ENCODE measurements around the gene RNF151.
"Not testable (repeated sequence)": the region's sequence is repeated elsewhere in the genome, so short reads cannot be mapped to it uniquely, and the experiment has no call there.

RNF151 gene

DNA sequence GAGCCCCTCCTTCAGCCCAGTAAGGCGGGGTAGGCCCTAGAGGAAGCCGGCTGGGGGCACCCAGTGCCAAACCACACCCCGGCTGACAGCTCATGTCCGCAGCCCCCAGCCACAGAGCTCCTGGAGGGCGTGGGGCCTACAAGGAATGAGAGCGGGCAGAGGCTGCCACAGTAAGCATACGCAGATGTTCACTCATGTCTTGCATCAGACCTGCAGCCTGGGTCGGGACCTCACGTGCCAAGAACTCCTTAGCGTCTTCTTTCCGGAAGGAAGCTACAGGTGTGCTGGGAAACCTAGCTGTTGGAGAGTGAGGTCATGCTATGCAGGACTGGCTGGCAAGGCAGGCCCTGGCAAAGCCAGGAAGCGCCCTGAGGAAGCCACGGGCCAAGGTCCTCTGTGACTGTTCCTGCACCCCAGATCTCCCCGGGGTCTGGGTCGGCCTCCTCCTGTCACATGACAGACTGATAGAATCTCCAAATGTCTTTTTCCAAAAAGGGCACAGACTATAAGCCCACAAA, 41.4 kb downstream of the RNF151 start:
- TF ChIP-seq, protein P1, sequence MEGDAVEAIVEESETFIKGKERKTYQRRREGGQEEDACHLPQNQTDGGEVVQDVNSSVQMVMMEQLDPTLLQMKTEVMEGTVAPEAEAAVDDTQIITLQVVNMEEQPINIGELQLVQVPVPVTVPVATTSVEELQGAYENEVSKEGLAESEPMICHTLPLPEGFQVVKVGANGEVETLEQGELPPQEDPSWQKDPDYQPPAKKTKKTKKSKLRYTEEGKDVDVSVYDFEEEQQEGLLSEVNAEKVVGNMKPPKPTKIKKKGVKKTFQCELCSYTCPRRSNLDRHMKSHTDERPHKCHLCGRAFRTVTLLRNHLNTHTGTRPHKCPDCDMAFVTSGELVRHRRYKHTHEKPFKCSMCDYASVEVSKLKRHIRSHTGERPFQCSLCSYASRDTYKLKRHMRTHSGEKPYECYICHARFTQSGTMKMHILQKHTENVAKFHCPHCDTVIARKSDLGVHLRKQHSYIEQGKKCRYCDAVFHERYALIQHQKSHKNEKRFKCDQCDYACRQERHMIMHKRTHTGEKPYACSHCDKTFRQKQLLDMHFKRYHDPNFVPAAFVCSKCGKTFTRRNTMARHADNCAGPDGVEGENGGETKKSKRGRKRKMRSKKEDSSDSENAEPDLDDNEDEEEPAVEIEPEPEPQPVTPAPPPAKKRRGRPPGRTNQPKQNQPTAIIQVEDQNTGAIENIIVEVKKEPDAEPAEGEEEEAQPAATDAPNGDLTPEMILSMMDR (IDR thresholded peaks at IDR 0.05): no peak
- TF ChIP-seq ZFX (IDR thresholded peaks at IDR 0.05; ENCODE audit: borderline replicate concordance): no peak
- H3K27ac ChIP-seq: peak overlapping the region; percentile 86

DNA sequence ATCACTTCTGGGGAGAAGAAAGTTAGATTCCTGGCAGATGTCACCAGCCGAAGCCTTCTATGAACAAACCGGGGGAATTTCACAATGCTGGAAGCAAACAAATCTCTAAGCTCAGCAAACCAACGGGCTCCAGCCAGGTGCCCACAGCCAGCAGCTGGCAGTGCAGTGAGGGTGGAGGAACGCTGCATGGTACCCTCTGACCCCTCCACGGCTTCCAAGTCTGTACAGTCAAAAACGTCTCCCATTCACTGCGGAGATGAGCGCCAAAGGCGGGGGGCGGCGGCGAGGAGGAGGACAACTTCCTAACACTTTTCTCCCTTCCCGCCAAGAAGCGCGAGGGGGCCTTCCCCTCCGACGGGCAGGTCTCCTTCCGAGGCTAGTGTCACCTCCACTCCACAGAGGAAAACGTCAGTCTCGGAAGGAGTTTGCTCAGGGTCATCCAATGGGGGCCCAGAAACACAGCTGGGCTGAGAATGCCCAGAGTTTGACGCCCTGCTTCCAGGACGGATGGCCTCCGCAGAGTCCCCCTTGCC, 42.0 kb downstream of the RNF151 start:
- peak overlapping the region; percentile 86 for H3K27ac ChIP-seq
- TF ChIP-seq ZFX (IDR thresholded peaks at IDR 0.05; ENCODE audit: borderline replicate concordance): no peak
- TF ChIP-seq, protein P1 (IDR thresholded peaks at IDR 0.05): no peak

GRCh38 chr16:2009164-2009711, 42.6 kb downstream of the RNF151 start:
- H3K27ac ChIP-seq: peak overlapping the region; percentile 86

DNA sequence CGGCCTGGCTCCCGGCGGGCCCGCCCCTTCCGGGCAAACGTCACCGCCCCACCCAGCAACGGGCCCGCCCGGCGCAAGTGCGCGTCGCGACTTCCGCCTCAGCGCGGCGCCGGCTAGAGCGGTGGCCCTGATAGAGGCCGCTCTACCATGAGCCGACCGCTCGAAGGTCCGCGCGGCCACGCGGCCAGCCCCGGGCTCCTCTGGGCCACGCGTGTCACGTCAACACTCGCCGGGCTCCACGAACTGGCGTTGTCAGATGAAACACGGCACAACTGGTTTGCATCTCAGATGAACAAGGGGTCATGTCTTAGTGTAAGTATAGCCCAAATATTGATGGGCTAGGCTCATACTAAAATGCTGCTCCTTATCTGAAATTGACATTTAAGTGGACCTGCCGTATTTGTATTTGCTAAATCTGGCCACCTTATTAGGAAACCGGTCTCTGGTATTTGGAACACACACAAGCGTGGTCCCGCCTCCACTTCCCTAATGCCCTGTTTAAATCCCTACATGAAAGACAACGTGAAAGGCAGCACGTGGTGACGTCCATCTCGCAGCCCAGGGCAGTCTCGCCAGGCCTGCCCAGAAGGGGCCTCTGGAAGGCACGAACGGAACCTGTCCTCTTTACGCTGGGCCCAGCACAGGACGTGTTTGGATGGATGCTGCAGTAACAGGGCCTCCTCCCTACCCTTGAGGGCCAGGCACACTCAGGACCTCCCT, 43.3 kb downstream of the RNF151 start, which contains the start of gene ZNF598:
Gene ZNF598 (minus strand): TSS at position 31 of the 720 bp plus-strand sequence.
- no peak for TF ChIP-seq ZFX (IDR thresholded peaks at IDR 0.05; ENCODE audit: borderline replicate concordance)
- TF ChIP-seq, protein P1 (IDR thresholded peaks at IDR 0.05): no peak
- peak within 1 kb of the TSS; percentile 86 for H3K27ac ChIP-seq

More at GRCh38 chr16:2009164-2009711, 42.6 kb downstream of the RNF151 start:
- TF ChIP-seq ZFX (IDR thresholded peaks at IDR 0.05; ENCODE audit: borderline replicate concordance): no peak
- TF ChIP-seq, protein P1 (IDR thresholded peaks at IDR 0.05): no peak; the same call in 1 of the 2 replicates

DNA sequence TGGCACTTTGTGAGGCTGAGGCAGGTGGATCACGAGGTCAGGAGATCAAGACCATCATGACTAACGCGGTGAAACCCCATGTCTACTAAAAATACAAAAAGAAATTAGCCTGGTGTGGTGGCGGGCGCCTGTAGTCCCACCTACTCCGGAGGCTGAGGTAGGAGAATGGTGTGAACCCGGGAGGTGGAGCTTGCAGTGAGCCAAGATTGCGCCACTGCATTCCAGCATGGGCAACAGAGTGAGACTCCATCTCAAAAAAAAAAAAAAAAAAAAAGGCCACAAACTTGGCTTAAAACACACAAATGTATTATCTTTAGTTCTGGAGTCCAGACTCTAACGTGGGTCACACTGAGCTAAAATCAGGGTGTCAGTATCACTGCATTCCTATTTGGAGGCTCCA, 45.1 kb downstream of the RNF151 start:
- not testable (repeated sequence) for H3K27ac ChIP-seq

DNA sequence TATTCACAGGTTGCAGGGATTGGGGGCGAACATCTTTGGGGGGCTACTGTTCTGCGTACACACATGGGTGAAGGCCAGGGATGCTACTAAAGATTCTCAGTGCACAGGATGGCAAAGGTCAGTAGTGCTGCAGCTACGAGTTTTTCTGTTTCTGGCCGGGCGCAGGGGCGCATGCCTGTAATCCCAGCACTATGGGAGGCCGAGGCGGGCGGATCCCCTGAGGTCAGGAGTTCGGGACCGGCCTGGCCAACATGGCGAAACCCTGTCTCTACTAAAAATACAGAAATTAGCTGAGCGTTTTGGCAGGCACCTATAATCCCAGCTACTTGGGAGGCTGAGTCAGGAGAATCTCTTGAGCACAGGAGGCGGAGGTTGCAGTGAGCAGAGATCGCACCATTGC, 46.9 kb downstream of the RNF151 start:
- TF ChIP-seq, protein P1 (IDR thresholded peaks at IDR 0.05): no peak
- TF ChIP-seq ZFX (IDR thresholded peaks at IDR 0.05; ENCODE audit: borderline replicate concordance): no peak

GRCh38 chr16:2015117-2015946, 48.7 kb downstream of the RNF151 start:
- H3K27ac ChIP-seq: peak overlapping the region; percentile 80
- TF ChIP-seq, protein P1 (IDR thresholded peaks at IDR 0.05): no peak
- no peak for TF ChIP-seq ZFX (IDR thresholded peaks at IDR 0.05; ENCODE audit: borderline replicate concordance)

More for the DNA sequence above, 46.9 kb downstream of the RNF151 start:
- H3K27ac ChIP-seq: no peak overlapping the region
